ENCODE data around the gene NEU2. TPM values are rescaled to one million over a fixed set of nuclear protein-coding genes. Genes with fewer than 3 reads are reported as not detected.
A peak's percentile ranks its signal among the peaks of the same experiment; 100 is the strongest.

Gene NEU2
- total RNA-seq, 2 experiments from 2014 or later = not detected

DNA sequence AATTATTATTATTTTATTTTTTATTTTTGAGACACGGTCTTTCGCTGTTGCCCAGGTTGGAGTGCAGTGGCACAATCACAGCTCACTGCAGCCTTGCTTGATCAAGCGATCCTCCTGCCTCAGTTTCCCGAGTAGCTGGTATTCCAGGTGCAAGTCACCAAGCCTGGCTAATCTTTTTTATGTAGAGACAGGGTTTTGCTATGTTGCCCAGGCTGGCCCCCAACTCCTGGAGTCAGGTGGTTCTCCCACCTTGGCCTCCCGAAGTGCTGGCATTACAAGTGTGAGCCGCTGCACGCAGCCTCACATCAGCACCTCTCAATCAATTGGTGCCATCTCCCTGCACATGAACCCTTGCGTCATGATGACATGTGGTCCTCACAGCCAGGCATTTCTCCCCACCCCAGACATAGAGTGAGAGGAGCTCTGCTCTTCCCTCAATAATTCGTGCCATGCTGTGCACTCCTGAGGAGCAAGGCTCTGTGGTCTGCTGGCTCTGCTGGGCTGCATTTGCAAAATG, 33.5 kb downstream of the NEU2 start:
- H3K9me3 Mint-ChIP-seq = no peaks in the 10 kb centered on the region
- peaks cover 79% of the 10 kb centered on the region for H3K4me1 ChIP-seq (ENCODE audit: insufficient read depth, low read length)
- no peak overlapping the region for H3K27ac Mint-ChIP-seq
- peak overlapping the region; percentile 51 for H3K4me3 Mint-ChIP-seq
- no peaks in the 10 kb centered on the region for H3K27me3 ChIP-seq (ENCODE audit: control insufficient read depth in 1 of 2, insufficient read depth in 2 of 2, low read length in 2 of 2)
- ATAC-seq (ENCODE audit: poor library complexity) (no peak), DNase-seq (no peak)
- ChIA-PET CTCF (no interaction called here), POLR2A (no interaction called here)
- H3K27ac ChIP-seq (ENCODE audit: low read depth in 1 of 2, low read length in 2 of 2) = no peak overlapping the region
- no peak overlapping the region for H3K4me3 ChIP-seq (ENCODE audit: low read length)
- no peaks in the 10 kb centered on the region for H3K27me3 Mint-ChIP-seq
- peaks cover 80% of the 10 kb centered on the region for H3K4me1 Mint-ChIP-seq (ENCODE audit: low read depth)
- no peaks in the 10 kb centered on the region for H3K9me3 ChIP-seq (ENCODE audit: control insufficient read depth in 1 of 2, insufficient read depth in 1 of 2, low read length in 2 of 2)
- intact Hi-C loops (cut with DNase I, micrococcal nuclease) = loop anchor here in 1 of 2 experiments (10.0 kb wide), 1 partner anchor 49 kb away; no protein-coding TSS in a partner anchor
- peaks cover 62% of the 10 kb centered on the region for H3K36me3 Mint-ChIP-seq (ENCODE audit: low read depth)
- TF ChIP-seq, protein P1, sequence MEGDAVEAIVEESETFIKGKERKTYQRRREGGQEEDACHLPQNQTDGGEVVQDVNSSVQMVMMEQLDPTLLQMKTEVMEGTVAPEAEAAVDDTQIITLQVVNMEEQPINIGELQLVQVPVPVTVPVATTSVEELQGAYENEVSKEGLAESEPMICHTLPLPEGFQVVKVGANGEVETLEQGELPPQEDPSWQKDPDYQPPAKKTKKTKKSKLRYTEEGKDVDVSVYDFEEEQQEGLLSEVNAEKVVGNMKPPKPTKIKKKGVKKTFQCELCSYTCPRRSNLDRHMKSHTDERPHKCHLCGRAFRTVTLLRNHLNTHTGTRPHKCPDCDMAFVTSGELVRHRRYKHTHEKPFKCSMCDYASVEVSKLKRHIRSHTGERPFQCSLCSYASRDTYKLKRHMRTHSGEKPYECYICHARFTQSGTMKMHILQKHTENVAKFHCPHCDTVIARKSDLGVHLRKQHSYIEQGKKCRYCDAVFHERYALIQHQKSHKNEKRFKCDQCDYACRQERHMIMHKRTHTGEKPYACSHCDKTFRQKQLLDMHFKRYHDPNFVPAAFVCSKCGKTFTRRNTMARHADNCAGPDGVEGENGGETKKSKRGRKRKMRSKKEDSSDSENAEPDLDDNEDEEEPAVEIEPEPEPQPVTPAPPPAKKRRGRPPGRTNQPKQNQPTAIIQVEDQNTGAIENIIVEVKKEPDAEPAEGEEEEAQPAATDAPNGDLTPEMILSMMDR (IDR thresholded peaks at IDR 0.05) = no peak
- H3K36me3 ChIP-seq (ENCODE audit: insufficient read depth, low read length) = peaks cover 53% of the 10 kb centered on the region

DNA sequence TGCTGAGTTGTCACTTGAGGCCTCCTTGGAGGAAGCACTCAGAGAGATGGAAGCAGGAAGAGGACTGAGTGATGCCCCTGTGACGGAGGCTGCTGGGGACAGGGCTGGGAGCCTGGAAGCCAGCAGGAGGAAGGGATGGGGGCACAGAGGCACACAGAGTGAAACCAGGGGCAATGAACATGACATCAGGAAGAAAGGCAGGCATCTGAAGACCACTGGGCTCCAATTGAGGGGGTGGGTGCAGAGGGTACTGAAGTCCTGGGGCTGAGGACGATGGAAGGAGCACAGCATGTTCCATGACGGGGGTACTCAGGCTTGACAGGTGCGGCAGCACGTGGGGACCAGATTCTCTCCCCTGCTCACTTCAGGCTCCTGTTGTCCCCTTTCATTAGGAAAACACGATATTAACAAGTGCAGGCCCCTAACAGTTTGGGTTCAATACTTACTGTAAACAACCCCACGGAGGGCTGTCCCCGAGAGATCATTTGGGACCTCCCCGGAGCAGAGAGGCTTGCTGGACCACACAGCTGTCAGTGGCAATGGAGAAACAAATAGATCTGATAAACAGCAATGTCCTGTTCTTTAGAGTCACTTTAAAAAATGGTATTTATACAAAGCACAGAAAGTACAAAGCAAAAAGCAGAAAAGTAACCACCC, 36.4 kb downstream of the NEU2 start:
- Histone ChIP-seq H3K4me3 (ENCODE audit: low read length) (no peak overlapping the region), H3K4me1 (ENCODE audit: insufficient read depth, low read length) (peaks cover 69% of the 10 kb centered on the region), H3K27ac (ENCODE audit: low read depth in 1 of 2, low read length in 2 of 2) (peak overlapping the region in 1 of 2 donors; percentile 25), H3K27me3 (ENCODE audit: control insufficient read depth in 1 of 2, insufficient read depth in 2 of 2, low read length in 2 of 2) (no peaks in the 10 kb centered on the region), H3K36me3 (ENCODE audit: insufficient read depth, low read length) (peaks cover 67% of the 10 kb centered on the region), H3K9me3 (ENCODE audit: control insufficient read depth in 1 of 2, insufficient read depth in 1 of 2, low read length in 2 of 2) (no peaks in the 10 kb centered on the region)
- TF ChIP-seq, protein P1 (IDR thresholded peaks at IDR 0.05) = no peak
- ATAC-seq (ENCODE audit: poor library complexity) (no peak), DNase-seq (no peak)
- POLR2A ChIA-PET = interaction anchor here (0.6 kb wide), 1 partner anchor 28 kb away, joined by 3 read pairs; no protein-coding TSS in a partner anchor
- H3K9me3 Mint-ChIP-seq = peaks cover 4% of the 10 kb centered on the region
- H3K27me3 Mint-ChIP-seq = no peaks in the 10 kb centered on the region
- peaks cover 35% of the 10 kb centered on the region for H3K36me3 Mint-ChIP-seq (ENCODE audit: low read depth)
- intact Hi-C loops (cut with DNase I, micrococcal nuclease) = loop anchor here in 1 of 2 experiments (10.0 kb wide), 1 partner anchor 46 kb away; no protein-coding TSS in a partner anchor
- H3K4me3 Mint-ChIP-seq = peak overlapping the region; percentile 45
- CTCF ChIA-PET = interaction anchor here (1.0 kb wide), 1 partner anchor 15 kb away, joined by 3 read pairs; no protein-coding TSS in a partner anchor
- H3K27ac Mint-ChIP-seq = peak overlapping the region; percentile 72
- H3K4me1 Mint-ChIP-seq (ENCODE audit: low read depth) = peaks cover 66% of the 10 kb centered on the region

DNA sequence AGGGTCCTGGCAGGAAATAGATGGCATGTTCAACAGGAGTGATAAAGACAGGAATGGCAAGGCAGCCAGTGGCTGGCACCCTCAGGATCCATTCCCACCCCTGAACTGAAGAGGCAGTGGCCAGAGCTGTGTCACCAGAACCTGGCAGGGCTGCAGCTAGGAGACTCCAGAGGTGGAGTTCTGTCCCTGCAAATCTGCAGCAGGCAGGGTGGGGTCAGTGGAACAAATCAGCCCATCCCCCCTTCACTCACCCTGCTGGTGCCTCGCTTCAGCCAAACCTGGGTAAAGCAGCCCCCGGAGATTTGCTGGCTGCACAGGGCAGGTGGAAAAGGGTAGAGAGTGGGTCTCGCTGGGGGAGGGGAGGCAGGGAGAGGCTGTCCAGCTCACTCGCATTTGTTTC, 40.4 kb downstream of the NEU2 start:
- Mint-ChIP-seq H3K27ac (no peak overlapping the region), H3K4me3 (no peak overlapping the region), H3K27me3 (no peaks in the 10 kb centered on the region), H3K4me1 (ENCODE audit: low read depth) (peaks cover 36% of the 10 kb centered on the region), H3K9me3 (peaks cover 4% of the 10 kb centered on the region), H3K36me3 (ENCODE audit: low read depth) (peaks cover 6% of the 10 kb centered on the region)
- DNase-seq = no peak
- intact Hi-C loops (cut with DNase I, micrococcal nuclease) = loop anchor here in 1 of 2 experiments (10.0 kb wide), 1 partner anchor 378 kb away; the partner anchor contains the start of gene GIGYF2
- Histone ChIP-seq H3K4me1 (ENCODE audit: insufficient read depth, low read length) (peaks cover 69% of the 10 kb centered on the region), H3K27me3 (ENCODE audit: control insufficient read depth in 1 of 2, insufficient read depth in 2 of 2, low read length in 2 of 2) (no peaks in the 10 kb centered on the region), H3K27ac (ENCODE audit: low read depth in 1 of 2, low read length in 2 of 2) (peak overlapping the region in 1 of 2 donors; percentile 34), H3K36me3 (ENCODE audit: insufficient read depth, low read length) (peaks cover 44% of the 10 kb centered on the region), H3K4me3 (ENCODE audit: low read length) (no peak overlapping the region), H3K9me3 (ENCODE audit: control insufficient read depth in 1 of 2, insufficient read depth in 1 of 2, low read length in 2 of 2) (no peaks in the 10 kb centered on the region)
- no peak for ATAC-seq (ENCODE audit: poor library complexity)
- ChIA-PET CTCF (interaction anchor here (1.3 kb wide), 1 partner anchor 12 kb away, joined by 3 read pairs; the partner anchor contains the start of gene INPP5D), POLR2A (interaction anchor here (1.0 to 1.6 kb wide), 2 partner anchors 10 to 12 kb away, joined by 3 to 4 read pairs; partner anchors contain the start of gene INPP5D)
- TF ChIP-seq, protein P1 (IDR thresholded peaks at IDR 0.05) = no peak
